Measurements from ENCODE around the gene SMCO2. TPM values are rescaled to one million over a fixed set of nuclear protein-coding genes. Genes with fewer than 3 reads are reported as not detected.

The SMCO2 gene
- total and polyA plus RNA-seq, 10 of the 15 experiments (the other 5 are each of a cell fraction or from before 2014, with no cell fraction given): 0.11 to 2.3 (median 0.67) TPM

DNA sequence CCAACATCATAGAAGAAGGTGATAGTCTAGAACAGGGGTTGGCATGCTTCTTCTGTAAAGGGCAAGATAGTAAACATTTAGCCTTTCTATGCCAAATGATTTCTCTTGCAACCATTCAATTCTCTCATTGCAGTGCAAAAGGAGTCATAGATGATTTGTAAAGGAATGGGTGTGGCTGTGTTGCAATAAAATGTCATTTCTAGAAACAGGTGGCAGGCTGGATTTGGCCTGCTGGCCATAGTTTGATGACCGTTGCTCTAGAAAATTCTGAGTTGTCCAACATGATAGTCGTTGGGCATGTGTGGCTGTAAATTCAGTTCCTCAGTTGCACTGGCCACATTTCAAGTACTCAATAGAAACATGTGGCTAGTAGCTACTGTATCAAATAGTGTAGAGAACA lies 21.7 kb downstream of the SMCO2 start (continued):
- TF ChIP-seq, protein P1, sequence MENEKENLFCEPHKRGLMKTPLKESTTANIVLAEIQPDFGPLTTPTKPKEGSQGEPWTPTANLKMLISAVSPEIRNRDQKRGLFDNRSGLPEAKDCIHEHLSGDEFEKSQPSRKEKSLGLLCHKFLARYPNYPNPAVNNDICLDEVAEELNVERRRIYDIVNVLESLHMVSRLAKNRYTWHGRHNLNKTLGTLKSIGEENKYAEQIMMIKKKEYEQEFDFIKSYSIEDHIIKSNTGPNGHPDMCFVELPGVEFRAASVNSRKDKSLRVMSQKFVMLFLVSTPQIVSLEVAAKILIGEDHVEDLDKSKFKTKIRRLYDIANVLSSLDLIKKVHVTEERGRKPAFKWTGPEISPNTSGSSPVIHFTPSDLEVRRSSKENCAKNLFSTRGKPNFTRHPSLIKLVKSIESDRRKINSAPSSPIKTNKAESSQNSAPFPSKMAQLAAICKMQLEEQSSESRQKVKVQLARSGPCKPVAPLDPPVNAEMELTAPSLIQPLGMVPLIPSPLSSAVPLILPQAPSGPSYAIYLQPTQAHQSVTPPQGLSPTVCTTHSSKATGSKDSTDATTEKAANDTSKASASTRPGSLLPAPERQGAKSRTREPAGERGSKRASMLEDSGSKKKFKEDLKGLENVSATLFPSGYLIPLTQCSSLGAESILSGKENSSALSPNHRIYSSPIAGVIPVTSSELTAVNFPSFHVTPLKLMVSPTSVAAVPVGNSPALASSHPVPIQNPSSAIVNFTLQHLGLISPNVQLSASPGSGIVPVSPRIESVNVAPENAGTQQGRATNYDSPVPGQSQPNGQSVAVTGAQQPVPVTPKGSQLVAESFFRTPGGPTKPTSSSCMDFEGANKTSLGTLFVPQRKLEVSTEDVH (IDR thresholded peaks at IDR 0.05; ENCODE audit: low read depth, partially characterized antibody): no peak
- no peak for TF ChIP-seq YBX1 (IDR thresholded peaks at IDR 0.05)

DNA sequence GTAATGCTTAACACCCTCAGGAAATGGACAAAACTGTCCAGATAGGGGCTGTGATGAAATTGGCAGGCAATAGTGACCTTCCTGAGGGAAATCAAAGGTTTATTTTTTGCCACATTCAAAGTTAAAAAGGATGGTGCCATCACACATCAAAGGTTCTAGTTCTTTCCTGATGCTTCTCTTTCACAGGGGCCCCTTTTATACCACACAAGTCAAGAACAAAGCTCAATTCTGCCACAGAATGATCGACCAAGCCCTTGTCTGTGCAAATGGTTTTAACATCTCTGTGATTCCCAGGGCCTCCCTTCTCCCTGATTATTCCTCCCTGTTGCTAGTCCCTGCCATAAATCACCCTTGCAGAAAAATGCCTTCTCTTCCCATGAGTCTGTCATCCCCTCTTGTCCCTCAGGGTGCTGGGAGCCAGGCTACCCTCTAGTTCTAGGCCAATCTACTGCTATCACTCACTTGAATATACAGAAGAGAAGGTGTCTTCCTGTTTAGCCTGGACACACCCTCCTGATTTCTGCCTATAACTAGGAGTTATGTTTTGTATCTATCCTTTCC lies 22.7 kb downstream of the SMCO2 start:
- Histone ChIP-seq H3K27me3 (replicated peaks in 1 of 2; ENCODE audit: control insufficient read depth in 2 of 2, insufficient read depth in 2 of 2, low read length in 1 of 2) (no peaks in the 10 kb centered on the region), H3K4me3 (no peak overlapping the region), H3K36me3 (ENCODE audit: control insufficient read depth in 2 of 2, insufficient read depth in 2 of 2, low read length in 1 of 2) (no peaks in the 10 kb centered on the region), H3K9ac (ENCODE audit: control insufficient read depth, insufficient read depth, low read length) (no peak overlapping the region), H3K9me3 (replicated peaks; ENCODE audit: control insufficient read depth, insufficient read depth, low read length) (no peaks in the 10 kb centered on the region), H3K79me2 (ENCODE audit: control insufficient read depth, insufficient read depth, low read length) (no peaks in the 10 kb centered on the region), H3K4me1 (ENCODE audit: control insufficient read depth, insufficient read depth, low read length) (peaks cover 5% of the 10 kb centered on the region; the same call in 1 of the 2 replicates), H3K4me2 (ENCODE audit: control insufficient read depth, insufficient read depth) (no peak overlapping the region), H4K20me1 (ENCODE audit: control insufficient read depth, insufficient read depth) (no peaks in the 10 kb centered on the region), H2AFZ (ENCODE audit: control insufficient read depth, low read depth, low read length) (no peak overlapping the region), H3K27ac (ENCODE audit: control insufficient read depth, insufficient read depth) (no peak overlapping the region)
- ATAC-seq (no peak), FAIRE-seq (no peak), DNase-seq (ENCODE audit: low read depth, low spot score) (no peak)
- ChIA-PET CTCF (interaction anchor here (0.6 kb wide), 1 partner anchor 1100 kb away, joined by 3 read pairs; no protein-coding TSS in a partner anchor), RAD21 (ENCODE audit: unreplicated experiment) (no interaction called here), POLR2A (no interaction called here), SMC1A (ENCODE audit: uncharacterized antibody, unreplicated experiment) (no interaction called here)
- no TSS peak for BruUV-seq (replicated peaks)
- intact Hi-C loops (cut with micrococcal nuclease; ENCODE audit: unreplicated experiment) (no loop called here), in situ Hi-C loops (cut with MboI) (no loop called here)
- WGBS (ENCODE audit: insufficient coverage, insufficient replicate concordance, low lambda C conversion rate, missing lambda C conversion rate): 25% methylated on average over 1 of the region's 1 CpG
- TF ChIP-seq YY1 (IDR thresholded peaks at IDR 0.05; ENCODE audit: low read depth, low read length): no peak
- TF ChIP-seq CUX1 (IDR thresholded peaks at IDR 0.05; ENCODE audit: insufficient replicate concordance, low read depth, low read length): no peak
- TF ChIP-seq MYC (IDR thresholded peaks at IDR 0.05; ENCODE audit: insufficient read depth, insufficient read length, insufficient replicate concordance, low read length, severe bottlenecking): no peak
- TF ChIP-seq RAD21 (IDR thresholded peaks at IDR 0.05; ENCODE audit: insufficient read depth, low read depth, low read length): no peak
- TF ChIP-seq FOS (IDR thresholded peaks at IDR 0.05; ENCODE audit: borderline replicate concordance, extremely low read depth, insufficient read length): no peak
- TF ChIP-seq POLR2AphosphoS5 (IDR thresholded peaks at IDR 0.05; ENCODE audit: low read length): no peak
- no peak for TF ChIP-seq BCL3 (IDR thresholded peaks at IDR 0.05; ENCODE audit: borderline replicate concordance, insufficient read depth, low read depth, low read length, poor library complexity, severe bottlenecking)
- TF ChIP-seq IKZF2 (IDR thresholded peaks at IDR 0.05): no peak
- TF ChIP-seq ZBED1 (IDR thresholded peaks at IDR 0.05; ENCODE audit: borderline replicate concordance): no peak
- no peak for TF ChIP-seq CBX3 (IDR thresholded peaks at IDR 0.05; ENCODE audit: borderline replicate concordance, low read depth)
- no peak for TF ChIP-seq ESRRA (IDR thresholded peaks at IDR 0.05; ENCODE audit: low read length)

Data from GM12878 (cell line).